Superior temporal gyrus (tissue), 1 donor: ENCODE data around the gene AGPAT1.
A peak's percentile ranks its signal among the peaks of the same experiment; 100 is the strongest.
"Not testable (repeated sequence)": the region's sequence is repeated elsewhere in the genome, so short reads cannot be mapped to it uniquely, and the experiment has no call there.

Experiments used
- DNase-seq: peaks from one replicate; pipeline ENCODE4 v3.0.0-alpha.2; 2016; ENCODE audit errors: extremely low spot score

The AGPAT1 gene

GRCh38 chr6:32148289-32149091 lies 27.4 kb downstream of the AGPAT1 start:
- no peak for DNase-seq

- DNase-seq, result no peak
These were observed 28.3 kb downstream of the AGPAT1 start for GRCh38 chr6:32147401-32148132.

DNA sequence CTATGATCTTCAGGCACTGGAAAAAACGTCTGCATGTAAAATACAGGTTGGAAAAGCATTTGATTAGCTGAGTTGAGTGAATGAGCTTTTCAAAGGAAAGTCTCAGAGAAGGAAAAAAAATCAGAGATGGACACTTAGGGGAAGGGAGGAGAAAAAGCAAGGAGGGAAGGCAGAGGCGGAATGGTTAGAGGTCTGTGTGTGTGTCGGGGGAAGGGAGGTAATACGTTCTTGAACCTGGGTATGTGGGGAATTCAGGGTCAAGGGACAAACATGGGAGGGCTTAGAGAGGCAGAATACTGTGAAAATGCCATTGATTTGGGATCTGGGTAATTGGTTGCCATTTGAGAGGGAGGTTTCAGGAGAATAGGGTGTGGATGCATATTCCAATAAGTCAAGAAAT lies 29.2 kb downstream of the AGPAT1 start:
- no peak for DNase-seq

DNA sequence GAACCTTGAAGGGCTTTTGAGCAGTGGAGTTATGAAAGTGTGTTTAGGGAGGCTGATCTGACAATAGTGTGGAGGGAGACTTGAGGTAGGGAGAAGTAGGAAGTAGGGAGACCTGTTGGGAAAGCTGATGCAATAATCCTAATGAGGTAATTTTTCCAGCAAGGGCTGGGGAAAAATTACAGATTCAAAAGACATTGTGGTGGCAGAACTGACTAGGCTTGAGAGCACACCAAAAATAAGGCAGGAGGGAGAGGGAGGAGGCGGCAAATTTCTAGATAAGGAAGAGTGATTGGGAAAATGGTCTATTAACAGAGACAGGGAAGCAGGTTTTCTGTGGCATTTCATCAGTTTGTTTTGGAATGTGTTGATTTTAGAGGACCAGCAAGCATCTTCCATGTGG lies 29.6 kb downstream of the AGPAT1 start:
- no peak for DNase-seq

DNA sequence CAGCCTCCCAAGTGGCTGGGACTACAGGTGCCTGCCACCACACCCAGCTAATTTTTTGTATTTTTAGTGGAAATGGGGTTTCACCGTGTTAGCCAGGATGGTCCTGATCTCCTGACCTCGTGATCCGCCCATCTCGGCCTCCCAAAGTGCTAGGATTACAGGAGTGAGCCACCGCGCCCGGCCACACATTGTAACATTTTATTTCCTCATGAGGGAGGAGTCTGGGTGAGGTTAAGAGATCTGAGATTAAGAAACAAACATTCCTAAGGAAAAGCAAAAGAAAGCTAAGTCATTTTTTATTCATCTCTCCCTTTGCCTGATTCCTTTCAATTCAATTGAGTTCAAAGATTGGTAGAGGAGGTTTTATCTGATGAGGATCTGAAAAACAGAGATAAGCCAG lies 31.6 kb downstream of the AGPAT1 start:
- DNase-seq, result not testable (repeated sequence)

GRCh38 chr6:32140420-32141046 lies 35.4 kb downstream of the AGPAT1 start:
- DNase-seq, result no peak

DNA sequence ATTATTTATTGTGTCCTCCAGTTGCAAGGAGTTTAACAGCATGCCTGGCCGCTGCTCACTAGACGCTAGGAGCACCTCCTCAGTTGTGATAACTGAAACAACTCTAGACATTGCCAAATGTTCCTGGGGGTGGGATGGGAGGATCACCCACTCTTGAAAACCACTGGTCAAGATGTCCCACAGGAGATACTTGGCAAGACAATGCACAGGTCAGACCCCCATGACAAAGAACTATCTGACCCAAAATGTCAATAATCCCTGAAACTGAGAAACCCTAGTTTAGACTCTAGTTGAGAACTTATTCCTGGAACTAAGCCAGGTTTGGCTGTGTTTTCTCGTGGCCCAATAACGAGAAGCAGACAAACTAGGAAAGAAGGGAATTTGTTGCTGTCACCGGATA lies 36.3 kb downstream of the AGPAT1 start:
- no peak for DNase-seq

GRCh38 chr6:32137454-32137853 lies 38.4 kb downstream of the AGPAT1 start:
- DNase-seq, result no peak

DNA sequence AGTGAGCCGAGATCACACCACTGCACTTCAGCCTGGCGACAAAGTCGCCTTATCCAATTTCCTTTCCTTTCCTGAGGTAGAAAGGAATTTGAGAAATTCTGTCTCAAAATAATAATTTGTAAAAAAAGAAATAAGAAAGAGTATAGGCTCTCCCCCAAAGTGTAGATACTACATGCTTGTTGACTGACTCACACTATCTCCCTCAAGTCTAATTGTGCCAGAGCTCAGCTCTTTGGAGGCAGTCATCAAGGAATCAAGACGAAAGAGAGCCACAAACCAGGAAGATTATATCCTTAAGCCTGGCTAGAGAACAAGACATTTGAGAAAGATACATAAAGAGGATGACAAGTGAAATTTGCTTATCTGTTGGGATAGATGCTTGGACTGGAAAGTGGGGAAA lies 42.1 kb downstream of the AGPAT1 start:
- DNase-seq, result no peak

GRCh38 chr6:32132110-32132509 lies 43.8 kb downstream of the AGPAT1 start:
- no peak for DNase-seq

GRCh38 chr6:32131439-32131948 lies 44.4 kb downstream of the AGPAT1 start:
- no peak for DNase-seq

- DNase-seq, result peak; percentile 89
These were observed 46.4 kb downstream of the AGPAT1 start for GRCh38 chr6:32129297-32130088.

GRCh38 chr6:32128751-32129296 lies 47.1 kb downstream of the AGPAT1 start:
- DNase-seq, result no peak

DNA sequence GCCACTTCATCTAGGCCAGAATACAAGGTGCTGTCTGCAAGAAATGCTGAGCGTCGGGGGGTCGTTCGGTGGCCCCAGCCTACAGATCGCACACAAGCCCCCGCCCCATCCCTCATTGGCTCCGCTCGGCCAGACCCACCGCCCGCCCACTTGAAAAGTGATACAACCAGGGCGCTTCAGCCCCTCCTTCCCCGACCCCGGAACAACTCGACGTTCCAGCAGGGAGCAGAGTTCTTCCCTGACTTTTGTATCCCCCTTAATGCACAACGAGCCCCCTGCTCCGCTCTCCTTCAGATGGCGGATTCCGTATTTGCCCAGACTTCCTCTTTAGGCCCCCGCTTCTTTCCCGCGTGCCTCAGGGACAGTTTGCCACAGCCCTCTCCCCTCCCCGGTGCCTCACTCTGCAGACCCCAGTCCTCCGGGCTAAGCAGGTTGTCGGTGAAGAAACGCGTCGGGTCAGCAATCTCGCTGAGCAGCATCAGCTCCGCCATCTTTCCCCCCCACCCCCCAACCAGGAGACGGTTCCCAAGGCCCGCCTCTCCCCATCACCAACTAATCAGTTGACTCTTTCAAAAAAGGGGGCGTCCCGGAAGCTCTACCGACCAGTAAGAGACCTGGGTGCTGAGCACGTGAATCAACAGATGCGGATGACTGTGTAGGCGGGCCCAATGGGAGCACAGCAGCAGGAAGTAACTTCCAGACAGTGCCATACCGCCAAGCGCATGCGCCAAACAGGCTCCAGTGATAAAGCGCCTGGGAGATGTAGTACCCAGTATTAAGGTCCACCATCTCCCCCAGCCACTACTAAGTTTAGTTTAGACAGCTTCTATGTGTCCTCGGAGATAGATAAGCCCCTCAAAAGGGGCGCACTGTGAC lies 47.9 kb downstream of the AGPAT1 start, which contains the start of gene ATF6B:
ATF6B (minus strand) TSS at position 530 of the 876 bp plus-strand sequence; CDS start at position 491, 39 bp downstream.
- DNase-seq, result peak; percentile 100

- no peak for DNase-seq
These were observed 48.5 kb downstream of the AGPAT1 start for GRCh38 chr6:32127409-32127716.

DNA sequence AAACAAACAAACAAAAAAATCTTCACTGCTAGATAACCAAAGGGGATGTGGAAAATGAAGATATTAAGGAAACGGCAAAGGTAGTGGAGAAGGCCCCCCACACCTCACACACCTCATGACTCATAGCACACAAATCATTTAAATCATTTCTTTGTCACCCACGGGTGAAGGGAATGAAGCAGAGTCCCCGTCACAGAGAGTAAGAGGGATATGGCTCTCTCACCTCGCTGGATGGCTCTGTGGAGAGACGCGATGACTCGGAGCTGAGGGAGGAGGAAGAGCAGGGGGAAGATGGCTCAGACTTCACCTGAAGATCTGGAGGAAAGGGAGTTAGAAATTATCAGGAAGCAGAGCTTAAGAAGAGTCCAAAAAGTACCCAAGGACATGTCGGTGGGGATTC lies 49.0 kb downstream of the AGPAT1 start:
- DNase-seq, result no peak

DNA sequence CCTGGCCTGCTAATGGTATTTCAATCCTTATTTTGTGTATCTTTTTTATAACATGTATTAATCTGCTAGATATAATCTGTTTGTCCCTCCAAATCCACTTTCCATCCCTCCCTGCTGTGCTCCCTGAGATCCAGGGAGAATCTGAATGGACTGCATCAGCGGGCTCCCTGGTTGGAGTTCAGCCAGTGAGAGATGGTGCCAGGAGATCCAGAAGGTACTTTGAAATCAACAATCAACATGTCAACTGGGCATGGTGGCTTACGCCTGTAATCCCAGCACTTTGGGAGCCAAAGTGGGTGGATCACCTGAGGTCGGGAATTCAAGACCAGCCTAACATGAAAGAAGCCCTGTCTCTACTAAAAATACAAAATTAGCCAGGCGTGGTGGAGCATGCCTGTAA lies 52.2 kb downstream of the AGPAT1 start:
- no peak for DNase-seq

DNA sequence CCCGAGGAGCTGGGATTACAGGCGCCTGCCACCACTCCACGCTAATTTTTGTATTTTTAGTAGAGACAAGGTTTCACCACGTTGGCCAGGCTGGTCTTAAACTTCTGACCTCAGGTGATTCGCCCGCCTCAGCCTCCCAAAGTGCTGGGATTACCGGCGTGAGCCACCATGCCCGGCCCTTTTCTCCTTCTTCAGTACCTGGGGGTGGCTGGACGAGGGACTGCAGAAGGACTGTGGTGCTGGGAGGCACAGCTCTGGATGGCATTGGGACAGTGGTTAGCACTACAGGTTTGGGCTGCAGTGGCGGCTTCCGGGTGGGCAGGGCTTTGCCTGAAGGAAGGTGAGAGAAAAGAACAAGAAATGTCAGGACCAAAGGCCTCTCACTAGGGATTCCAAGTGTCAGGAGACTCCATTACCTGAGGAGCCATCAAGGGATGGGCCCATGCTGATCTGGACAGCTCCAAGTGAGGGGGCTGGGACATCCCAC lies 55.3 kb downstream of the AGPAT1 start:
- DNase-seq, result no peak

DNA sequence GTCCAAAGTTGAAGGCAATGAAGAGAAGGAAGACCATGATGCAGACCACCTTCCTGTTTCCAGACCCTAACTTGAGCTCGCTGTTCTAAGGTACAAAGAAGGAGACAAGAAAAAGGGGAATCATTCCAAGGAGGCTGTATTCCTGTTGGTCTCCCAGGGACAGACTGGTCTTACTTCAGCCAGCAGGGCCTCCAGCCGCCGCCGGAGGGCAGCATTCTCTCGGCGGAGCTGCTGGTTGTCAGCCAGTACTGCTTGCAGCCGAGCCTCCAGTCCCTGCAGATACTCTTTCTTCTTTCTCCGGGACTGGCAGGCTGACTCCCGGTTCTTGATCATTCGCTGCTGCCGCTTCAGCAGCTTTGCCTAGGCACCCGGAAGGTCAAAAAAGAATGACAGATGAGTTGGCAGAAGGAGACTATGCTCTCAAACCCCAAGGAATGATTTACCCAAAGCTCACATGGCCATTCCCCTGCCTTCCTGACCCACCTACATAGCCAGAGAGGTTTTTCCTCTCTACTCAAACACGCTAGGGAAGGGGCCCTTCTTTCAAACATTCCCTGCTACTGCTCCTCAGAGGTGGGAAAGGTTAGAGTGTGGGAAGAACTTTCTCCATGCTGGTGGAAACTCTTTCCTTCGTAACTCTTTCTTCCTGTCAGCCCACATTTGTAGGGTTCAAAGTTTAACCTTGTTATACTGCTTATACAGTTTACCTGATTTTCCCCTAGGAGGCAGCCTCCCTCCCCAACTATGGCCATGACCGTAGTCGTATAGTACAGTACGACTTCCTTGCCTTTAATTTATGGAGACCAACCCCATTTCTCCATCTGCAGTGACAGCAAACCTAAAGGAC lies 56.9 kb downstream of the AGPAT1 start:
- DNase-seq, result peak; percentile 87
